Epithelial cell of esophagus (primary cell): ENCODE results near the gene CYP2J2.

ENCODE experiments used
- DNase-seq: peaks from one replicate; pipeline ENCODE4 v3.0.0; 2010; ENCODE audit warnings: low read depth
- H3K4me3 ChIP-seq: 2 replicates; pipeline ENCODE4 v1.5.1; 2011; ENCODE audit warnings: mild to moderate bottlenecking, low read length, control low read depth
- TF ChIP-seq, protein P1 (sequence below): IDR thresholded peaks from 2 replicates; pipeline ENCODE4 v1.5.1; 2011; ENCODE audit warnings: low read depth, mild to moderate bottlenecking, low read length, control low read depth, inconsistent platforms; ENCODE audit not compliant: insufficient read depth; ENCODE audit errors: missing control alignments

CYP2J2 gene

DNA sequence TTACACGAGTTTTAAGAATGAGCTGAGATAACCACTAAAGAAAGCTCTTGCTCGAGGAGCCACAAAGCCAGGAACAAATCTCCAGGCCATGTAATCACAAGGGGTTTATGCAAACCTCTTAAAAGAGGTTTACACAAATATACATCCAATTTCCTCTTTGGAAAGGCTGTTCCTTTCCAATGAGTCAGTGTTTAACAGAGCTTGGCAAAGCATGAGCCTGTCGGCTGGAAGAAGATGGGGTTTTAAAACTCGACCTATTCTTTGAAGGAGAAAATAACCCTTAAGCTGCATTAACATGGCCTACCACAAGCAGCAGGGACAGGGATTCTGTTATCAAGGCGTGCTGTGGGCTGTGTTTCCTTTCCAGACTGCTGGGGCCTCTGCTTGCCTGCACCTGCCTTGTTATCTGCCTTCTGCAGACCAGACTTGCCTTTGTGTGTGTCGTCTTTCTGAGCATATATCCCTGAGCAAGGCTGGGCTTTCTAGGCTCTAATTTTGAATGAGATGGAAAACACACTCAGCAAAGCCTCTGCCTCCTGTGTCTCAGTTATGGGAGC lies 40.6 kb upstream of the CYP2J2 start:
- DNase-seq: no peak
- TF ChIP-seq, protein P1, sequence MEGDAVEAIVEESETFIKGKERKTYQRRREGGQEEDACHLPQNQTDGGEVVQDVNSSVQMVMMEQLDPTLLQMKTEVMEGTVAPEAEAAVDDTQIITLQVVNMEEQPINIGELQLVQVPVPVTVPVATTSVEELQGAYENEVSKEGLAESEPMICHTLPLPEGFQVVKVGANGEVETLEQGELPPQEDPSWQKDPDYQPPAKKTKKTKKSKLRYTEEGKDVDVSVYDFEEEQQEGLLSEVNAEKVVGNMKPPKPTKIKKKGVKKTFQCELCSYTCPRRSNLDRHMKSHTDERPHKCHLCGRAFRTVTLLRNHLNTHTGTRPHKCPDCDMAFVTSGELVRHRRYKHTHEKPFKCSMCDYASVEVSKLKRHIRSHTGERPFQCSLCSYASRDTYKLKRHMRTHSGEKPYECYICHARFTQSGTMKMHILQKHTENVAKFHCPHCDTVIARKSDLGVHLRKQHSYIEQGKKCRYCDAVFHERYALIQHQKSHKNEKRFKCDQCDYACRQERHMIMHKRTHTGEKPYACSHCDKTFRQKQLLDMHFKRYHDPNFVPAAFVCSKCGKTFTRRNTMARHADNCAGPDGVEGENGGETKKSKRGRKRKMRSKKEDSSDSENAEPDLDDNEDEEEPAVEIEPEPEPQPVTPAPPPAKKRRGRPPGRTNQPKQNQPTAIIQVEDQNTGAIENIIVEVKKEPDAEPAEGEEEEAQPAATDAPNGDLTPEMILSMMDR: no peak
- no peak overlapping the region for H3K4me3 ChIP-seq

DNA sequence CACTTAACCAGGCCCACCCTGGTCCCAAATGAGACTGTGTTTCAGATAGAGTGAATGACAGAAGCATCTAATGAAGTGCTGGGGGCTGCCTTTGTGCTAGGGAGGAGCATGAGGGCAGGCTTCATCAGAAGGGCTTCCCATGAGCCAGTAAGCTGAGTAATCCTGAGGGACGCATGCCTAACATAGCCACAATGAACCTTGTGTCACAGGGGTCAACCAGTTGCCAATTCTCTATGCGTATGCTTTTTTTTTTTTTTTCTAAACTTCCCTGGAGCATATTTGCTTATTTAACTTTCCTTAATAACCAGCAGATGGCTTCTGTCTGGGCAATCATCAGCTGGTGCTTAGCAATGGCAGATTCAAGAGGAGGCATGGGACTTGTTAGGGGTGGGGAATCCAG lies 25.5 kb upstream of the CYP2J2 start:
- no peak for DNase-seq
- TF ChIP-seq, protein P1: no peak

DNA sequence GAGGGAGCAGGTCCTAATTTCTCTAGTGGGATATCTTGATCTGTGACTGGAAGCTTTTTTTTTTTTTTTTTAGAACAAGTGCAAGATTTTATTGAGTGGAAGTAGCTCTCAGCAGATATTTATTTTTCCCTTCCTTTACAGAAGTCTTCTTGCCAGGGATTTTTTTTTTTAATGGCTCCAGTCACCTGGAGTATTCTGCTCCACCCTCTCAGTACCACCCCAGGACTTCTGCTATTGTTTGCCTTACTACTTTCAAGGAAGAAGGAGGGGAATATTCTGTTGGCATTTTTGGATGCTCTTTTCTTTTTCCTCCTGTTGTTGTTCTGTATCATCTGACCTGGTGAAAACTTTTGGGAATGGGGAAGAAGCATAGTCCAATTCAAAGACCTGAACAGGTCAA lies 23.1 kb upstream of the CYP2J2 start:
- TF ChIP-seq, protein P1: no peak
- no peak for DNase-seq
- no peak overlapping the region for H3K4me3 ChIP-seq

More for the DNA sequence above, 25.5 kb upstream of the CYP2J2 start:
- H3K4me3 ChIP-seq: no peak overlapping the region

DNA sequence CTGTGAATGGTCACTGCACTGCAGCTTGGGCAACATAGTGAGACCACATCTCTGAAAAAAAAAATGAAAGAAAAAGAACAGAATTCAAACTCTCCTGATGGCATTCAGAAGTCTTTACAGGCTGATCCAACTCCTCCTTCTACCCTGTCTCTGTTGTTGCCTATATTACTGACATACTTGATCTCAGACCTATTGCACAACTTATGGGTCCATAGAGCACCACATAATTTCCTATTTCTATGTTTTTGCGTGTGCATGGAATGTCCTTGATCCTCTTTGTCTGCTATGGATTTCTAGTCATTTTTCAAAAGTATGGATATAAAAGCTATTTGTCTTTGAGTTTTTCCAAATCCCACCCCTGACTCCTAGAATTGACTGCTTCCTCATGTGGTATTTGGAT lies 22.4 kb upstream of the CYP2J2 start:
- H3K4me3 ChIP-seq: no peak overlapping the region
- no peak for DNase-seq
- TF ChIP-seq, protein P1: no peak

DNA sequence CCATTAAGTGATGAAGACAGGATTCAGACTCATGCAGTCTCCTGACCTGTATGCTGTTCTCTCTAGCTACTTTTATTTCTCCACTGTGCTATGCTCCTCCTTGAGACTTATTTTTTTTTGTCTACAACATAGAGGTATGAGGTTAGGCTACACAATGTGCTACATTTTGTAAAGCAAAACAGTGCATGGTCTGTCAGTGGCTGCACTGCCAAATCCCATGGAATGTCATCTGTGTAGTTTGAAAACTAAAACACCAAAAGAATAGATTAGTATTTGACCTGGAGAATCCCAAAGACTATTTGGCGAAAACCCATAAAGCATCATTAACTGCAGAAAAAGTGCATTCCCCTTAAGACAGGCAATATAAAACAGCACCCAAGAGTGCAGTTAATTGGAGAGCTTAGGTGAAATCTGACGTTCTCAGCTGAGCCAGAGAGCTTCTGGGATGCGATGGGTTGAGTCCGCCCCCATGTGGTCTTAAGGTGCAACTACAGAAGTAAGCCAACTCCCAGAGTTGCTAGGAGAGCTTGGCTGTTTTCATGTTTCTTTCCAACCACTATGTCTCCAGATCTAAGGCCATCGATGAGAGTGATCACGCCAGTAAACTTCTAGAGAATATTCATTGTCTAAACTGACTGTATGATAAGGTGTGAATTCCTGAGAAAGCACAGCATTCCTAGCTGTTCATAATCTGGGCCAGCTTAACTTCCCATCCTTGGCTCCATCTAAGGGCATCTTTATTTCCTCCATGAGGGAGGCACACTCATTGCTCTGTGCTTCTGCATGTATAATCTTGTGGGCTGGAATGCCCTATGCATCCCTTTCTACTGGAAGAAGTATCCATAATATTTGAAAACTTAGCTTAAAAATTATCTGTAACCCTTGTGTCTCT lies 20.7 kb upstream of the CYP2J2 start:
- TF ChIP-seq, protein P1: peak; percentile 99
- H3K4me3 ChIP-seq: no peak overlapping the region
- DNase-seq: peak; percentile 77

DNA sequence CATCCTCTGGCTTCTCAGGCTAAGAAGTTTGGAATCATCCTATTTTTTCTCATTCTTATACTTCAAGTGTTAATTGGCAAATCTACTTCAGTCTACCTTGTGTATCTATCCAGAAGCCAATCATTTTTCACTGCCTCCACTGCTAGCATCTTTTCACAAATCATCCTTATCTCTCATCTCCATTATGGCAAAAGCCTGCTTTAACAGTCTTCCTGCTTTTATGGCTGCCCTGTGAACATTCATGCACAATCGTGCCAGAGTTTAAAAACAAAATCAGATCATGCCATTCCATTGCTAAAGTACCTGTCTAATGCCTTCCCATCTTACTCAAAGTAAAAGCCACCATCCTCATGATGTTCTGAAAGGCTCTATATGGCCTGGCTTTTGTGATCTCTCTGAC lies 19.2 kb upstream of the CYP2J2 start:
- DNase-seq: no peak
- H3K4me3 ChIP-seq: no peak overlapping the region
- TF ChIP-seq, protein P1: no peak
